Urinary bladder (tissue), 4 donors: Measurements from ENCODE around the gene RNF150. TPM values are rescaled to one million over a fixed set of nuclear protein-coding genes. Genes with fewer than 3 reads are reported as not detected.

Source experiments
- DNase-seq: peaks from one replicate; pipeline ENCODE4 v3.0.0-alpha.2; 2015; ENCODE audit errors: extremely low spot score
- H3K27ac ChIP-seq: one replicate; pipeline ENCODE4 v1.5.1; 2013; ENCODE audit warnings: low read depth, mild to moderate bottlenecking, moderate library complexity
- H3K36me3 ChIP-seq: one replicate; pipeline ENCODE4 v1.6.1; 2013; ENCODE audit warnings: mild to moderate bottlenecking, moderate library complexity; ENCODE audit not compliant: insufficient read depth
- H3K4me1 ChIP-seq: one replicate; pipeline ENCODE4 v1.6.1; 2013; ENCODE audit warnings: mild to moderate bottlenecking, moderate library complexity; ENCODE audit not compliant: insufficient read depth
- H3K4me3 ChIP-seq: one replicate; pipeline ENCODE4 v1.5.1; 2013; ENCODE audit warnings: low read depth, low read length
- WGBS: extraction: QIAGEN DNeasy Blood & Tissue Kit; methylation state at CpG from one replicate; pipeline ENCODE4 v1.1.7; 2013; 5-methylcytosine and 5-hydroxymethylcytosine counted together
- polyA plus RNA-seq: library from polyadenylated mRNA; stranded (reverse); fragments of 200-250 nt; gene quantifications from one replicate; pipeline ENCODE4 v1.2.3, GENCODE V29; 2013
- total RNA-seq: library from RNA; depleted of rRNA; stranded (reverse); fragments of >200 nt; gene quantifications from one replicate; pipeline ENCODE4 v1.2.3, GENCODE V29; 2014
- donor health status: healthy with polysubstance abuse.
- donor health status: healthy.

The RNF150 gene
- total and polyA plus RNA-seq, 2 donors = 13.2 to 41.3 TPM

GRCh38 chr4:140871368-140871767 is 261.9 kb downstream of the RNF150 start:
- WGBS = 38% methylated on average over 1 of the region's 1 CpG
- no peaks in the 10 kb centered on the region for H3K4me1 ChIP-seq
- H3K27ac ChIP-seq = no peak overlapping the region
- no peaks in the 10 kb centered on the region for H3K36me3 ChIP-seq
- no peak for DNase-seq
- H3K4me3 ChIP-seq = no peak overlapping the region

- H3K4me3 ChIP-seq = no peak overlapping the region
- no peaks in the 10 kb centered on the region for H3K4me1 ChIP-seq
- WGBS = 78% methylated on average over 5 of the region's 5 CpGs
- no peaks in the 10 kb centered on the region for H3K36me3 ChIP-seq
- DNase-seq = no peak
- no peak overlapping the region for H3K27ac ChIP-seq
Measured at GRCh38 chr4:140870427-140870826, 262.8 kb downstream of the RNF150 start.

GRCh38 chr4:140869446-140869845 is 263.8 kb downstream of the RNF150 start:
- H3K4me3 ChIP-seq = no peak overlapping the region
- no peak for DNase-seq
- no peaks in the 10 kb centered on the region for H3K4me1 ChIP-seq
- WGBS = 94% methylated on average over 1 of the region's 1 CpG
- H3K36me3 ChIP-seq = no peaks in the 10 kb centered on the region
- no peak overlapping the region for H3K27ac ChIP-seq

- DNase-seq = no peak
Measured at GRCh38 chr4:140867356-140867755, 265.9 kb downstream of the RNF150 start.

GRCh38 chr4:140866492-140867005 is 266.7 kb downstream of the RNF150 start:
- Histone ChIP-seq H3K27ac (no peak overlapping the region), H3K4me1 (no peaks in the 10 kb centered on the region), H3K36me3 (no peaks in the 10 kb centered on the region), H3K4me3 (no peak overlapping the region)
- no peak for DNase-seq
- WGBS = 85% methylated on average over 5 of the region's 5 CpGs

More at GRCh38 chr4:140867356-140867755, 265.9 kb downstream of the RNF150 start:
- no peaks in the 10 kb centered on the region for H3K4me1 ChIP-seq
- H3K36me3 ChIP-seq = no peaks in the 10 kb centered on the region
- no peak overlapping the region for H3K27ac ChIP-seq
- WGBS = 79% methylated on average over 3 of the region's 3 CpGs
- H3K4me3 ChIP-seq = no peak overlapping the region

GRCh38 chr4:140865253-140866217 is 267.7 kb downstream of the RNF150 start:
- Histone ChIP-seq H3K36me3 (no peaks in the 10 kb centered on the region), H3K4me3 (no peak overlapping the region), H3K4me1 (no peaks in the 10 kb centered on the region), H3K27ac (no peak overlapping the region)
- DNase-seq = no peak
- 47% methylated on average over 7 of the region's 7 CpGs for WGBS

GRCh38 chr4:140863197-140863596 is 270.1 kb downstream of the RNF150 start:
- Histone ChIP-seq H3K36me3 (no peaks in the 10 kb centered on the region), H3K4me1 (no peaks in the 10 kb centered on the region), H3K27ac (no peak overlapping the region), H3K4me3 (no peak overlapping the region)
- 97% methylated on average over 2 of the region's 2 CpGs for WGBS
- DNase-seq = no peak

- no peaks in the 10 kb centered on the region for H3K36me3 ChIP-seq
- H3K27ac ChIP-seq = no peak overlapping the region
Measured at GRCh38 chr4:140862177-140862442, 271.2 kb downstream of the RNF150 start.

GRCh38 chr4:140861359-140862176 is 271.7 kb downstream of the RNF150 start:
- Histone ChIP-seq H3K36me3 (no peaks in the 10 kb centered on the region), H3K27ac (no peak overlapping the region), H3K4me1 (no peaks in the 10 kb centered on the region), H3K4me3 (no peak overlapping the region)
- WGBS = 43% methylated on average over 7 of the region's 7 CpGs
- DNase-seq = peak; percentile 64

More at GRCh38 chr4:140862177-140862442, 271.2 kb downstream of the RNF150 start:
- 71% methylated on average over 4 of the region's 4 CpGs for WGBS
- no peak for DNase-seq
- H3K4me1 ChIP-seq = no peaks in the 10 kb centered on the region
- no peak overlapping the region for H3K4me3 ChIP-seq

GRCh38 chr4:140858897-140859296 is 274.4 kb downstream of the RNF150 start:
- Histone ChIP-seq H3K4me1 (no peaks in the 10 kb centered on the region), H3K27ac (no peak overlapping the region), H3K36me3 (no peaks in the 10 kb centered on the region), H3K4me3 (no peak overlapping the region)
- DNase-seq = no peak
- 55% methylated on average over 3 of the region's 3 CpGs for WGBS

GRCh38 chr4:140857111-140857510 is 276.2 kb downstream of the RNF150 start:
- WGBS = 67% methylated on average over 2 of the region's 2 CpGs
- Histone ChIP-seq H3K27ac (no peak overlapping the region), H3K4me3 (no peak overlapping the region), H3K4me1 (no peaks in the 10 kb centered on the region), H3K36me3 (no peaks in the 10 kb centered on the region)
- DNase-seq = no peak

- H3K4me1 ChIP-seq = no peaks in the 10 kb centered on the region
- no peaks in the 10 kb centered on the region for H3K36me3 ChIP-seq
- 25% methylated on average over 6 of the region's 6 CpGs for WGBS
- no peak overlapping the region for H3K27ac ChIP-seq
- DNase-seq = no peak
- no peak overlapping the region for H3K4me3 ChIP-seq
Measured at GRCh38 chr4:140856621-140857062, 276.6 kb downstream of the RNF150 start.

- 65% methylated on average over 2 of the region's 2 CpGs for WGBS
- H3K4me3 ChIP-seq = no peak overlapping the region
- H3K4me1 ChIP-seq = no peaks in the 10 kb centered on the region
- no peak overlapping the region for H3K27ac ChIP-seq
- no peak for DNase-seq
- no peaks in the 10 kb centered on the region for H3K36me3 ChIP-seq
Measured at GRCh38 chr4:140854168-140854567, 279.1 kb downstream of the RNF150 start.
